ENCODE results near the gene ABCA2.

DNA sequence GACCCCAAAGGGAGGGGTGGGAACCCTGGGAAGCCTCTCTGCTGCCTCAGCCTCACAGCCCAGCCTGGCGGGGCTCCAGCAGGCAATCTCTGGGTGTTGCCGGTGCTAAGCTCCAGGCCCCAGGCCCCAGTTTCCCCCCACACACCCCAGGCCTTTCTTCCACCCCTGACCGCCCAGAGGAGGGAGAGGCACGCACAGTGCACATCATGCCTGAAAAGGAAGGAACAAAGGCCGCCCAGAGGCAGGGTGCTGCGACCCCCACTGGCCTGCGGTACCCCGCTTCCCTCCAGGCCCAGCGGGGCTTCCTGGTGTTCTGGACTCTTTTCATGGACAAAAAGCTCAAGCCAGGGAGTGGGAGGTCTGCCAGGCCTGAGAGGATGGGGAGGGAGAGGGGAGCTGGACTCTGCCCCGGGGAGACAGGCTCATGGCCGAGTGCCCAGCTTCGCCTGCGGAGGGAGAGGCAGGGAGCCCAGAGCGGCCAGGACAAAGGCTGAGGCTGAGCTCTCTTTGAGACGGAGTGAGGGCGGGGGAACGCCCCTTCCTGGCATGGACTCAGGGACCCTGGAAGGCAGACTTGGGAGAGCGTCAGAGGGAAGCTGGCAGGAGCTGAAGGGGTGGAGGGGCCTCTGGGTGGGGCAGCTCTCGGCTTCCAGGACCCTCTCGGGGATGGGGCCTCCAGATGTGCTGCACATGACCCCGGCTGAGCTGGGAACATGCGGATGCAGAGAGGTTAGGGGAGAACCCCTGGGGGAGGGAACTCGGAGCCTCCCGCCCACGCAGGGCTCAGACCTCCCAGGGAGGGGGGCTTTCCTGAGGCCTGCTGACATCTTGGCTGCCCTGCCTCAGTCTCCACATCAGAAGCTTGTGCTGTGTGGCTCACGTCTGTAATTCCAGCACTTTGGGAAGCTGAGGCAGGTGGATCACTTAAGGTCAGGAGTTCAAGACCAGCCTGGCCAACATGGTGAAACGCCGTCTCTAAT, 27.6 kb upstream of the ABCA2 start:
- TF ChIP-seq, protein P1, sequence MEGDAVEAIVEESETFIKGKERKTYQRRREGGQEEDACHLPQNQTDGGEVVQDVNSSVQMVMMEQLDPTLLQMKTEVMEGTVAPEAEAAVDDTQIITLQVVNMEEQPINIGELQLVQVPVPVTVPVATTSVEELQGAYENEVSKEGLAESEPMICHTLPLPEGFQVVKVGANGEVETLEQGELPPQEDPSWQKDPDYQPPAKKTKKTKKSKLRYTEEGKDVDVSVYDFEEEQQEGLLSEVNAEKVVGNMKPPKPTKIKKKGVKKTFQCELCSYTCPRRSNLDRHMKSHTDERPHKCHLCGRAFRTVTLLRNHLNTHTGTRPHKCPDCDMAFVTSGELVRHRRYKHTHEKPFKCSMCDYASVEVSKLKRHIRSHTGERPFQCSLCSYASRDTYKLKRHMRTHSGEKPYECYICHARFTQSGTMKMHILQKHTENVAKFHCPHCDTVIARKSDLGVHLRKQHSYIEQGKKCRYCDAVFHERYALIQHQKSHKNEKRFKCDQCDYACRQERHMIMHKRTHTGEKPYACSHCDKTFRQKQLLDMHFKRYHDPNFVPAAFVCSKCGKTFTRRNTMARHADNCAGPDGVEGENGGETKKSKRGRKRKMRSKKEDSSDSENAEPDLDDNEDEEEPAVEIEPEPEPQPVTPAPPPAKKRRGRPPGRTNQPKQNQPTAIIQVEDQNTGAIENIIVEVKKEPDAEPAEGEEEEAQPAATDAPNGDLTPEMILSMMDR (IDR thresholded peaks at IDR 0.05; ENCODE audit: low read depth, low read length, missing input control), result no peak
- peak in 1 of 2 donors; percentile 49 for TF ChIP-seq GABPA (IDR thresholded peaks at IDR 0.05 in 1 of 2, conservative IDR thresholded peaks at IDR 0.05 in 1 of 2)
- peak in 1 of 2 donors; percentile 24 for TF ChIP-seq RAD21 (IDR thresholded peaks at IDR 0.05)
- no peak for TF ChIP-seq TAF1 (conservative IDR thresholded peaks at IDR 0.05)
- peak; percentile 43 for TF ChIP-seq YY1 (IDR thresholded peaks at IDR 0.05)
- TF ChIP-seq RXRA (IDR thresholded peaks at IDR 0.05), result peak; percentile 51 to 69
- TF ChIP-seq, protein P2, sequence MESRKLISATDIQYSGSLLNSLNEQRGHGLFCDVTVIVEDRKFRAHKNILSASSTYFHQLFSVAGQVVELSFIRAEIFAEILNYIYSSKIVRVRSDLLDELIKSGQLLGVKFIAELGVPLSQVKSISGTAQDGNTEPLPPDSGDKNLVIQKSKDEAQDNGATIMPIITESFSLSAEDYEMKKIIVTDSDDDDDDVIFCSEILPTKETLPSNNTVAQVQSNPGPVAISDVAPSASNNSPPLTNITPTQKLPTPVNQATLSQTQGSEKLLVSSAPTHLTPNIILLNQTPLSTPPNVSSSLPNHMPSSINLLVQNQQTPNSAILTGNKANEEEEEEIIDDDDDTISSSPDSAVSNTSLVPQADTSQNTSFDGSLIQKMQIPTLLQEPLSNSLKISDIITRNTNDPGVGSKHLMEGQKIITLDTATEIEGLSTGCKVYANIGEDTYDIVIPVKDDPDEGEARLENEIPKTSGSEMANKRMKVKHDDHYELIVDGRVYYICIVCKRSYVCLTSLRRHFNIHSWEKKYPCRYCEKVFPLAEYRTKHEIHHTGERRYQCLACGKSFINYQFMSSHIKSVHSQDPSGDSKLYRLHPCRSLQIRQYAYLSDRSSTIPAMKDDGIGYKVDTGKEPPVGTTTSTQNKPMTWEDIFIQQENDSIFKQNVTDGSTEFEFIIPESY (IDR thresholded peaks at IDR 0.05), result no peak

All from liver (tissue), 3 donors.